ENCODE data around the gene ARMC3.

The ARMC3 gene

DNA sequence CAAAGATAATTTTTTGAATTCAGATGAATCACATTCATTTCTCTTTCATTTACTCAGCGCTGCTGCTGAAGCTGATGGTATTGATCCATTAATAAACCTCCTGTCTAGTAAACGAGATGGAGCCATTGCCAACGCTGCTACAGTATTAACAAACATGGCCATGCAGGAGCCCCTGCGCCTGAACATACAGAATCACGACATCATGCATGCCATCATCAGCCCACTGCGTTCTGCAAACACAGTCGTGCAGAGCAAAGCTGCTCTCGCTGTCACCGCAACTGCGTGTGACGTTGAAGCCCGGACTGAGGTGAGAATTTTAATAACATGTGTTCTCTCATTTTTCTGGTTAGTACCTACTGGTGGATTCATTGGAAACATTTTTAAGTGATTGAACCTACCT is 70.2 kb downstream of the ARMC3 start:
- no peak for DNase-seq

DNA sequence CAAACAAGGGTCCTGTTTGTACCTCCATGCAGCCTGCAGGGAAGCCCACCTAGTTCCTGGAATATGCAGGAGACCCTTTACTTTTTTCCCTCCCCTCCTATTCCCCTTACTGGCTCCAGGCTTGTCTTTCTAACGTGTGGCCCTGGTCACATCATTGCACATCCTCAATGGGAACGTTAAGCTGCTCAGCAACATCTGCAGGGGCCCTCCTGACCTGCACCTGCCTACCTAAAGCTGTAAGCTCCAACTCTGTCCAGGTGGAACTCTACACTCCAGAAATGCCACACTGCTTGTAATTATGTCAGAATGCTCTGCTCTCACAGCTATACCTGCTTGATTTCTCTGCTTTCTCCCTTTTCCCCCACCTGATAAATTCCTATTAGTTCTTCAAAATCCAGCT is 72.1 kb downstream of the ARMC3 start:
- DNase-seq = no peak

DNA sequence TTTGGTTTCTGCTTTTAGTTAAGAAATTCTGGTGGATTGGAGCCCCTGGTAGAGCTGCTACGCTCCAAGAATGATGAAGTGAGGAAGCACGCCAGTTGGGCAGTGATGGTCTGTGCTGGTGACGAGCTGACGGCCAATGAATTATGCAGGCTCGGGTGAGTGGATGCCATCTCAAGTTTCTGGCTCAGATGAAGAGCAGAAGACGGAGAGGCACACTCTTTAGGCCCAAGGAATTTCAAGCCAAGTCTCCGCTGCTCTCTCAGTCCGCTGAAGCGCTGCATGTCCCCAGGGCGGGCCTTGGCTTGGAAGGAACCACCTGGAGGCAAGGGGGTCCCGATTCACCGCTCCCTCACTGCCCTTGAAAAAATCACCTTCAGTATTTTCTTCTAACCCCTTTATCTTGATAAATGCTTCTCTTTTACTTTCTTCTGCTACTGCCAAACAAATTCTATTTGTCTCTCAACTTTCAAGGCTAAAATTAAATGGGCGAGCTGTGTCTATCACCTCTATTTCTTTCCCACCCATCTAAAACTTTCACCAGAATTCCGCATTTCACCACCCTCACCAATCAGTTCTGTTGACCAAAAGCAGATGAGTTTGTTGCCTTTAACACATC is 74.2 kb downstream of the ARMC3 start:
- no peak for DNase-seq

- no peak for DNase-seq
Observed at GRCh38 chr10:23005150-23005549, 77.3 kb downstream of the ARMC3 start.

- no peak for DNase-seq
Observed at GRCh38 chr10:23013581-23014335, 85.9 kb downstream of the ARMC3 start.

GRCh38 chr10:23015021-23015707 is 87.3 kb downstream of the ARMC3 start:
- DNase-seq = no peak

GRCh38 chr10:23016636-23017035 is 88.8 kb downstream of the ARMC3 start:
- DNase-seq = no peak

DNA sequence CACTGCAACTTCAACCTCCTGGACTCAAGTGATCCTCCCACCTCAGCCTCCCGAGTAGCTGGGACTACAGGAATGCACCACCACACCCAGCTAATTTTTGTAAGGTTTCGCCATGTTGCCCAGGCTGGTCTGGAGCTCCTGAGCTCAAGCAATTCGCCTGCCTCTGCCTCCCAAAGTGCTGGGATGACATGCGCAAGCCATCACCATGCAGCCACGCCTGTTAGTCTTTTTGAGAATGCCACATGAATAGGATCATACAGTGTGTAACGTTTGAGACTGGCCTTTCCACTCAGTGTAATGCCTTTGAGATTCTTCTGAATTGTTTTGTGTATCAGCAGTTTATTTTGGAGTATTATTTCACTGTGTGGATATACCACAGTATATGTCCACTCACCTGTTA is 91.8 kb downstream of the ARMC3 start:
- DNase-seq = no peak

GRCh38 chr10:23021430-23021829 is 93.6 kb downstream of the ARMC3 start:
- no peak for DNase-seq

DNA sequence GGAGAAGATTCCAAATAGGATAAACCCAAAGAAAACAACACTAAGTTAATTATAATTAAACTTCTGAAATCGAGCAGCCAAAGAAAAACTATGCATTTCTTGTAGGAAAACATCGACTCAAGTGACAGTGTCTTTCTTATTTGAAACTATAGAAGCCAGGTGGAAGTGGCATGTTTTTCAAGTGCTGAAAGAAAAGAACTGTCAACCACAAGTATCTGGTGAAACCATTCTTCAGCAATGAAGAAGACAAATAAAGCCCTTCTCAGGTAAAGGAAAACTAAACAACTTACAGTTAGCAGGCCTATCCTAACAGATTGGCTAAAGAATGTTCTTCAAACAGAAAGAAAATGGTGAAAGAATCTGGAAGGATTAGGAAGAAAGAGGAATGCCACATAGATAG is 96.1 kb downstream of the ARMC3 start:
- no peak for DNase-seq

- DNase-seq = no peak
Observed at GRCh38 chr10:23031318-23031717, 103.5 kb downstream of the ARMC3 start.

GRCh38 chr10:23034790-23035189 is 106.9 kb downstream of the ARMC3 start:
- DNase-seq = no peak

GRCh38 chr10:23035569-23035968 is 107.7 kb downstream of the ARMC3 start:
- DNase-seq = no peak

GRCh38 chr10:23037152-23037551 is 109.3 kb downstream of the ARMC3 start:
- no peak for DNase-seq

DNA sequence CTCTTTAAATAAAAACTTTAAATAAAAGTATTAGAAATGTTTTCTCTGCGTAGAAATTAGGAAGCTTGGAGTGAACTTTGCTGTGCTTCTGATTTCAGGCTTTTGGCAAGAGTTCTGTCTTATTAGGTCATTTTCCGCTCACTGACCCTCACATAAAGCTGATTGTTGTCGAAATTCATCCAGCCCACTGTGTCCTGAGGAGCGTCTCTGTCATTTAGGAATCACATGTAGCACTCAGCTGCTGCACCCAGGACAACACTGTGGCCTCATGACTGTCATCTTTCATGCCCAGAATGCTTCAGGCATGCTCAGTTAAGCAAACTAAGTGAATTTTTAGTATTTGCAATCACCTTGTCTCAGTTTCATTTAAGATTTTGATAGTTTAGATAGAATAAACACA is 109.7 kb downstream of the ARMC3 start:
- no peak for DNase-seq

DNA sequence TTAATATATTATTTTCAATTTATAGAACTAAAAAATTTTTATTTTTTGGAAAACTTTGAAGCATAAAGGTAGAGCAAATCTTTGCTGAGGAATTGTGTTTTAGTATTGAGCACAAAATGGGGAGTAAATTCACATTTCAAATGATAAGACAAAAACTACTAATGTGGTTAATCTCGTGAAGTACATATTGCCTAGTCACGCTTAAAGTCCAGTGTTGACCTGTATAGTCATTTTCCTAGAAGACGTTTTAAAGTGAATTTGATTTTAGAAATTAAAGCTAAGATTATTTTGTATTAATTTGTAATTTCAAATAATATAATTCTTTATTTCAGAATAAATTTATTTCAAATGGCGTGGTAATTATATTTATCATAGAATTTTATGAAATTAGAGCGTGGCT is 110.3 kb downstream of the ARMC3 start:
- no peak for DNase-seq

DNA sequence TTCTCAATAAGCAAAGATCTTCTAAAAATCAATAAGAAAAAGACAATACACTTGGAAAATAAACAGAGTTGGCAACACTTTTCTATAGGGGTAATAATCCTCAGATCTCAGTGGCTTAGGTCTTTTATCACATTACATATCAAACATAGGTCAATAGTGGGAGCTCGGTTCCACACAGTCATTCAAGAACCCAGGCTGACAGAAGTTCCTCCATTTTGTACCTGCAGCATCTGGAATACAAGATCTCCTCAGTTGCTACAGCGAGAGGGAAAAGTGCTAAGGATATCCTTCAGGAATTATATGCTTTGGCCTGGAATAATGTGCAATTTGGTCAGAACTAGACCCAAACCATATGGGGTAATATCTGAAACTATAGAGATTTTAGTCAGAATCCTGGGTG is 112.1 kb downstream of the ARMC3 start:
- DNase-seq = no peak

DNA sequence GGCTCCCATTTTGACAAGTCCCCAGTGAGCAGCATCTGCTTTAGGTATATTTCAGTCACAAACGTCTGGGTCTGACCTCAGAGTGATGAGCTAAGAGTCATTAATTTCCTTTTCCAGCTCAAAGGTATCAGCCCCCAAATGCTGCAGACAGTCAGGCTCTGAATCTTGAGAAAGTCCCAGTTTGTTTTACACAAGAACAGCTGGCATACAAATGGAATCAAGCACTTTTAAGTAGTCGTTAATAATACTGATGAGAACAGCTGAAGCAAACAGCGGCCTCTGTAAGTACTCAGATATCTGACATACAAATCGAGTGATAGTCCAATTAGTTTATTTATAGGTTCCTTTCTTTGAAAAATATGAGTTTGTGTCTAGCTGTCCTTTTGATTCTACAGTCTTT is 118.2 kb downstream of the ARMC3 start:
- no peak for DNase-seq

DNA sequence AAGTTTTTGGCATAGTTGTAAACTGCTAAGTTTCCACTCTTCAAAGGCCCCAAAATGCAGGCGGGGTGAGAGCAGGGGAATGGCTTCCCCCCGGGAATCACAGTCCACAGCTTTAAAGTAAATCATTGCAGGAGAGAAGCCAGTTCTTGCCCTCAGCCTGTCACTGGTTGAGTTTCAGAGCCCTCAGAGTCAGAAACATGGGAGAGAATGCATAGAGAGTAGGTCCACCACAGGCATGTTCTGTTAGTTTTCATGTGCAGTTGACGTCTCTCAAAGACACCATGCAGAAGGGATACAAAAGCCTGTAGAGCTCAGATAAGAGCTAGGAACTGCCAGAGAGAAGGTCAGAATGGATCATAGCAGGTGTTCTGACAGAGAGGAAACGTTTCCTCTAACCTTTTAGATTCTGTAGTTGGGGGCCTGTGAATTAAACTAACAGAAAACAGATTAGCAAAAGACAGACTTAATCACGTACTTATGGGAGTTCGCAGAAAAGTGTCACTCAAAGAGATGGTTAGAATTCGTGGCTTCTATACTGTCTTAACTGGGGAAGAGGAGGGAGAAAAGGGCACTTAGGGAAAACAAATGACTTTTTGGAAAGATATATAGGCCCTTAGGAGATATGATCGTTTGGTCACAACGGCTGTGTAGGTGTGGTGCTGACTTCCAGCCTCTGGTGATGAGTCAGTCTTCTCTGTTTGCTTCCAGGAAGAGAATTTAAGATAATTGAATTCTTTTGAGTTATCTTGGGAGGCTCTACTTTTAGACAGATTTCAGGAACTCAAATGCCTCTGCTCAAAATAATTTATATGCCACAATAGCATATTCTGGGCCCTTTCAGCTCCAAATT is 119.6 kb downstream of the ARMC3 start:
- no peak for DNase-seq

DNA sequence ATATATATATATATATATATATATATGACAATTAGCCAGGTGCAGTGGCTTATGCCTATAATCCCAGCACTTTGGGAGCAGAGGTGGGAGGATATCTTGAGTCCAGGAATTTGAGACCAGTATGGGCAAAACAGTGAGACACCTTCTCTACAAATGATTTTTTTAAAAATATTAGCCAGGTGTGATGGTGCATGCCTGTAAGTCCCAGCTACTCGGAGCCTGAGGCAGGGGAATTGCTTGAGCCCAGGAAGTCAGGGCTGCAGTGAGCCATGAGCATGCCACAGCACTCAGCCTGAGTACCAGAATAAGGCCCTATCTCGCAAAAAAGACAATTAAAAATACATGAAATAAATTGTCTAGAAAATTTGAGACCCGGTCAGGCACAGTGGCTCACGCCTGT is 120.3 kb downstream of the ARMC3 start:
- no peak for DNase-seq

DNA sequence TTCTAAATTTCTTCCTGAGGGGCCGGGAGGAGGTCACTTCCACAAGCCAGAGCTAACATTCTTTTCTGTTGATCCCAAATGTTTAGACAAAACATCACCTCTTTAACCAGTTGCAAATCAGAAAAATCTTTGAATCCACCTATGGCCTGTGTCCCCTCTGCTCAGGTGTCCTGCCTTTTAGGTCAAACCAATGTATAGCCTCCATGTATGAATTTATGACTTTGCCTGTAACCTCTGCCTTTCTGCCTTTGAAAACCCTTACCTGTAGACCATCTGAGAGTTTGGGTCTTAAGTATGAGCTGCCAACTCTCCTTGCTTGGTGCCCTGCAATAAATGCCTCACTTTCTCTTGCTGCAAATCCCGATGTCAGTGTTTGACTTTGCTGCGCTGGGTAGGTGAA is 123.4 kb downstream of the ARMC3 start:
- DNase-seq = no peak

DNA sequence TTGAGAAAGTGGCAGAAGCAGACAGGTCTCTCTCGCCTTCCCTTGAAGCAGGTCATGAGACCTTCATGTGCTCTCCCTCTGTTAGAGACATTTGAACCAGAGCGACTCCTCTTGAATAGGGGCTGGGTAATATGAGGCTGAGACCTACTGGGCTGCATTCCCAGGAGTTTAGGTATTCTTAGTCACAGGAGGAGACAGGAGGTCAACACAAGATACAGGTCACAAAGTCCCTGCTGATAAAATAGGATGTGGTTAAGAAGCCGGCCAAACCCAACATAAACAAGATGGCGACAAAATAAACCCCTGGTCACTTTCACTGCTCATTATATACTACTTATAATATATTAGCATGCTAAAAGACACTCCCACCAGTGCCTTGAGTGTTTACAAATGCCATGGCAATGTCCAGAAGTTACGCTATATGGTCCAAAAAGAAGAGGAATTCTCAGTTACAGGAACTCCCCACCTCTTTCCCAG is 124.0 kb downstream of the ARMC3 start:
- no peak for DNase-seq

GRCh38 chr10:23053036-23053435 is 125.2 kb downstream of the ARMC3 start:
- DNase-seq = no peak

Measured in stimulated activated CD4-positive, alpha-beta T cell treated with anti-CD3 and anti-CD28 coated beads, Interleukin-12 subunit alpha, Interleukin-12 subunit beta, amount 100 ng/mL, for 4 hours (primary cell).